Measurements from ENCODE around the gene CACNB2.

Gene CACNB2

DNA sequence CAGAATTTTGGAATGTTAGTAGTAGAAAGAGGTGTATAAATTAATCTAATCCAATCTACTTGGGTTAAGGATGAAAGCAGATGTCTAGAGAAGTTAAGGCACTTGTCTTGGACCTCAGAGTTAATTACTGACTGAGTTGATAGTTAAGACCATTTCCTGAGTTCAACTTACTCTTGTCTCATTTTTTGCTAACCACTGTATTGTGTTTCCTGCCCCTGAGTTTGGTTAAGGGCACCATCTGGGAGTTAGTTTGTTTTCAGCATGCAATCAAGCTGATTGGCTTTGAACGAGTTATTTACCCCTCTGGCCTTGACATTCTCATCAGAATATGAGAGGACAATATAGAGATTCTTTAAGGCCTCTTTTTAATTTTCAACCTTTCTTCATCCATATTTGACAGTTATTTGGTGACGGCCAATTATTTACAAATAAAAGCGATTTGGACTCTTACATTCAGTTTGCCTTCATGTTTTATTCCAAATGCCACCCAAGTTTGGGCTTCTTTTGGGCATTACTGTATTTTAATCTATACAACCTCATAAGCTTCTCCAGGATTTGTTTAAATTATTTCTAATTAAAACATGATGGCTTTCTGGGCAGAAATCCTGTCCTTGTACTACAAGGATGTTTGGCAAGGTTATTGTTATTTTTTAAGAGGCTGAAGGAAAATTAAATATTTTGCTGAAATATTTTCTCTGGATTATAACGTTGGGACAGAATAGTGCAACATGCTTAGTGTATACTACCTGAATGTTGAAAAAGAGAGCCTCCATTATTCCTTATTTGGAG is 225.0 kb downstream of the CACNB2 start:
- no peak for DNase-seq (ENCODE audit: low read depth)
- H3K4me3 ChIP-seq (ENCODE audit: low read depth, low read length): no peak overlapping the region

DNA sequence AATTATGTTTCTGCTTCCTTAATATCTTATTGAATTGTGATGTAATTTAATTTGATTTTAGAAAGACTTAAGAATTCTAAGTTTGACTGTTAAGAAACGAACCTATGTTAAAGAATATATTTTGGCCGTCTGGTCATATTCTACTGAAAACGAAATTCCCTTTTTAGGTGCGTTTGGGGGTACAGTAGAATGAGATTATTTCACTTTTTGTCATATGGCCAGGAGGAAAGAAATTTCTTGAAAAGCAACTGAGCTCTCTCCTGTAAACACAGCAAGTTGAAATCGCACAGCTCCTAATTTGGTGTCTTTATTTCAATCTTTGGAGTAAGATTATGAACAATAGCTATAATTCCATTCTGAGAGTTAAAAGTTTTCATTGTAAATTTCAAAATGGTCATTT is 227.6 kb downstream of the CACNB2 start:
- DNase-seq (ENCODE audit: low read depth): no peak
- no peak overlapping the region for H3K4me3 ChIP-seq (ENCODE audit: low read depth, low read length)

DNA sequence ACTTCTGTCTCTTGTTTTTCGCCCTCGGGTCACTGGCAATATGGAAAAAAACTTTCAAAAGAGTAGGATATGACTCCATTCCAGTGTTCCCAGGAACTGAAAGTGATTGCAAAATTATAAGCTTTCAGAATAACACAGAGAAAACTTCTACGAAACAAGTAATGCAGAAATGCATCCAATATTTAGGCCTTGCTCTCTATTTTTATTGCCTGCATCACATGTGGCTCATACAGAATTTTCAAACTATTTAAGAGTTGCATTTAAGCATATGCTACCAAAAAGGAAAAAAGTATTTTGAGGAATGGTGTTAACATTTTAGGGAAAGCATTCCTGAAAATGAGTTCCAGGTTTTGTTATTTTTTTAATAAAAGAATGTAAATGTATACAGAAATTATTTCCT is 228.0 kb downstream of the CACNB2 start:
- no peak for DNase-seq (ENCODE audit: low read depth)
- no peak overlapping the region for H3K4me3 ChIP-seq (ENCODE audit: low read depth, low read length)

DNA sequence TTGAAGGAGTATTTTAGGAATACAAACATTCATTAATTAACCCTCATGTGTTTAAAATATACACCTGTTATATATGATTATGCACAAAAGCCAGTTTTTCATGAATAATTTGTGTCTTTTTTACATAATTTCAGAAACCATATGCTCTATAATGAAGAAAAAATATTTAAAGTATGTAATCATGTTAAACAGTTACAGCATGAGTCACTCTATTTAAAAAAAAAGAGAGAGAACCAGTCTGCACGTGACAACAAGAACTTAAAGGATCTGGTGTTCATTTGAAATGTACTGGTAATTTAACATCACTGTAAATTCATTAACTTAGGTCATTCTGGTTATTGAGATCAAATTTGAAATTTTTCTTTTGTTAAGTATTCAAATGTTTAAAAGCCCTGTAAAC is 228.5 kb downstream of the CACNB2 start:
- DNase-seq (ENCODE audit: low read depth): no peak
- H3K4me3 ChIP-seq (ENCODE audit: low read depth, low read length): no peak overlapping the region

DNA sequence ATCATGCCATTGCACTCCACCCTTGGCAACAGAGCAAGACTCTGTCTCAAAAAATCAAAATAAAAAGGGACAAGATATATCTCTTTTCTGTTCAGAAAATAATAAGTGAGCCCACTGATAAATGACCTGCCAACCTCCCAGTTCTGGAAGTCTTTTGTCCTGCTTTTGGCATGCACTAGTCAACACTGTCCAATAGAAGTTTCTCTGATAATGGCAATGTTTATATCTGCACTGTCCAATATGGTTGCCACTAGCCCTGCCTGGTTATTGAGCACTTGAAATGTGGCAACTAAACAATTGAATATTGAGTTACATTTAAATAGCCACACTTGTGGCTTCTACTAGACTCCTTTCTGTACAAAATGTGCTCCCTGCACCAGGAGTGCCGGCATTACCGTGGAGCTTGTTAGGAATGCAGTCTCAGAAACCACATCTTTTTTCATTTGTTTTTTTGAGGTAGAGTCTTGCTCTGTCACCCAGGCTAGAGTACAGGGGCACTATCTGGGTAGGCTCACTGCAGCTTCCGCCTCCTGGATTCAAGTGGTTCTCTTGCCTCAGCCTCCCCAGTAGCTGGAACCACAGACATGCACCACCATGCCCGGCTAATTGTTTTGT is 229.7 kb downstream of the CACNB2 start:
- DNase-seq (ENCODE audit: low read depth): no peak
- H3K4me3 ChIP-seq (ENCODE audit: low read depth, low read length): no peak overlapping the region

DNA sequence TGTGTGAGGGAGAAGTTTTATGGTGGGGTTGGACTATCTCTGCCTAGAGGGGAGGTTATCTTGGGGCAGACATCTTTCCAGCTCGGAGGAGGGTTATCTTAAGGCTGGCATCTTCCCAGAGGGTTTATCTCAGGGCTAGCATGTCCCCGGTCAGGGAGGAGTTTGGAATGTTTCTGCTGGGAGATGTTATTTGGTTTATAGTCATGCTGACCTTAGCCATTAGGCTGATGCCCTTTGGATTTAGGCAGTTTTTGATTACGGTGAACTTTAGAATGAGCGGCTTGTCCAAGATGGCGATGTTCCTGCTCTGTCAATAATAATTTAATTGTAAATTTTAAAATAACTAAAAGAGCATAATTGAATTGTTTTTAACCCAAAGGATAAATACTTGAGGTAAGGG is 236.4 kb downstream of the CACNB2 start:
- no peak for DNase-seq (ENCODE audit: low read depth)
- H3K4me3 ChIP-seq (ENCODE audit: low read depth, low read length): no peak overlapping the region

DNA sequence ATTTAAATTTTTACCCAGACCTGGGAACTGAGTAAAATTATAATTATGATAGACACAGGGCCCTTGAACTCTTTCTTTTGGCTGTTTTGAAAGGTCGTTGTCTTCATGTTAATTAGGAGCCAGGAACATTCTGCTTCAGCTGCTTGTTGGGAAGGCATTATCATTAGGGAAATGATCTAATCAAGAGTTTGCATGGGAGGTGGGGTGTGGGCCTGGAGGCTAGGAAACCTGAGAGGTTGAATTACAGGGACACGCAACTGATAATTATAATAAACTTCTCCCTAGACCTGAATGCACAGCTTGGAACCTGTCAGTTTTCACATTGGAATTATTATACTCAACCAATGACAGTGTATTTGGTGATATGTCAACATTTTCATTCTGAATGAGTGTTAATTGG is 237.7 kb downstream of the CACNB2 start:
- no peak overlapping the region for H3K4me3 ChIP-seq (ENCODE audit: low read depth, low read length)

DNA sequence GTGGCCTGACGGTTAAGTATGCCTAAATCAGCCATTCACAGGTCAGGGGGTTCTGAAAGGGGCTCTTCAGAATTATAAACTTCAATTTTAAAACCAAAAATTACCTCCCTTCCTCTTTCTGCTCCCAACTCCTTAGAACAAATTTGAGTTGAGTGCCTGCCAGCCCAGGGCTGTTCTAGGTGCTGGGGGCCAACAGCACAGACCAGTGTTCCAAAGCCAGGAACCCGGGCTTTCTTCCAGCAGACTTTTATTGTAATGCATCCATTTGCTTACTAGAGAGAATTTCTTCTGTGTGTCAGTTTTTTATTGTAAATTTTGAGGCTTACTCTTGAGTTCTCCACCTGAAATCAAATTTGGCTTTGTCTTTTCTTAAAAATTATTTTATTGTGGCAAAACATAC is 238.5 kb downstream of the CACNB2 start:
- no peak for DNase-seq (ENCODE audit: low read depth)
- H3K4me3 ChIP-seq (ENCODE audit: low read depth, low read length): no peak overlapping the region

More for the DNA sequence above, 237.7 kb downstream of the CACNB2 start:
- DNase-seq (ENCODE audit: low read depth): no peak

DNA sequence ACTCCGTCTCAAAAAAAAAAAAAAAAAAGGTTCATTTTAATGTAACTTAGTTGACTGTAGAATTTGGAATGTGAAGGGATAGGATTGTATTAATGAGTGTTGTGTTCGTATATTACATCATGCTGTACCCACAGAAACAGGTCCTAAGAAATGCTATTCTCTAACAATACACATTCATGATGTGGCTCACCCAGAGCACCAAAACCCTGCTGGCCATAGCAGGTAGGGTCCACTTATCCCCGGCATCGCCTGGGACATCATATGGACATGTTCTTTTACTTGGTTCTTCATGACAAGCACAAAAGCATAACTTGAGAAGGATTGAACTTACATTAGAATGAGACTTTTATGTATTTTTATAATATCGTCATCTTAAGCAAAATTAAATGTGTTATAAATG is 241.5 kb downstream of the CACNB2 start:
- no peak overlapping the region for H3K4me3 ChIP-seq (ENCODE audit: low read depth, low read length)
- no peak for DNase-seq (ENCODE audit: low read depth)

DNA sequence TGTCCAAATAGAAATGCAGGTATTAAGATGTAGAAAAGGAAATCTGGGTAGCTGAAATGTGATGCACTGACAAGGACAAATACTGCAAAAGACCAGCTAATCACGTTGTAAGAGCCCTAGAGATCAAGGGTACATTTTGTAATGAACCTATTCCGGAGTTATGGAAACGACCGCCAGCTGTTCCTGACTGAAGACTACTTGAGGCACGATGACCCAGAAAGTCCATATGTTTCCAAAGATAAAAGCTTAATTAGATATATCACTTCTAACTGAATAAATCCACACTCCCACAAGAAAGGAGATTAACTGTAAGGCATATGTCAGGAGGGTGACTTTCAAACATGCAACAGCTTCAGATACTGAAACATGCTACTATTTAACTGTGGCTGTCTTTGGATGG is 257.7 kb downstream of the CACNB2 start:
- no peak overlapping the region for H3K4me3 ChIP-seq (ENCODE audit: low read depth, low read length)
- DNase-seq (ENCODE audit: low read depth): no peak

DNA sequence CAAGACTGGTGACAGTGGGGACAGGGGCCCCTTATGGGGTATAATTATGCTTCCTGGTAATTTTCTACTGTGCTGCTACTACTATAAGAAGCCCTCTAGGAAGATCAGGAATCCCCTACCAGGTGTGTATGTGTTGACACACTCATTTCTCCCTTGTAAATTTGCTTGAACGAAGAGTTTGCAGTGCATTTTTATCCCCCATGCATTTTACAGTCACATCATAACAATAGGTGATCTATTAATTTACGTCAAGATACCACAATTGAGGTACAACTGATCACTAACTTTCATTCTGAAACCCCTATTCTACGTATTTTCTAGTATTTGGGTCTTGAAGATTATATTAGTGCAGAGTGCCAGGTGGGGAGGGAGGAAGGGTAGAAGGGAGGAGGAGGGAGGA is 258.9 kb downstream of the CACNB2 start:
- DNase-seq (ENCODE audit: low read depth): no peak
- H3K4me3 ChIP-seq (ENCODE audit: low read depth, low read length): no peak overlapping the region

DNA sequence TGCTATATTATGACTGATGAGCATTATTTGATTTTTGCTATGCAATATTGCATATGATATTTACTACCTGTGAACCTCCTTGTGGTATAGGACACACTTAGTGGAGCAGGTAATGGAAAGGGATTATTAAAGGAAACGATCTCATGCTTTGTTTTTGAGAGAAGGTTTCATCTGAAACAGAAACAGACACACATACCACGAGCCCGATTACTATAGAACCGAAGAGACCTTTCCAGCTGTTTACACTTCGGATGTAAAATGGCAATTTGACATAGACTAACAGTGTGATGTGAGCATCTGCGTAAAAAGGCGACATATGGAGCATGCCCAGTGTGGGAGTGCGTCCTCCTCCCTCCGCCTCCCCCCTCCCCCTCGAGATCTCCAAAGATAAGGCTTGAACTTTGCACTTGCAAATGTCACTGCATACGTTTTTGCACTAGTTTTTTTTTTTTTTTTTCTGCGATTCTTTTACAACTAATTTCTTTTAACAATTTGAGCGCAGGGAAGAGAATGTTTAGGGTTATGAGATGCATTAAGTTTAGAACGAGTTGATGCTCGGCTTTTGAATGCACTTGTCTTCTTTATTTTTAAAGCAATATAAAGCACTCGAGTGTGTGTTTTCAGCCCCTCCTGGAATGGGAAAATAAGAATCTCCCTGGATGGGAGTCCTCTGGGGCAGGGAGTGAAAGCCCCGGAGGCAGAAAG is 260.1 kb downstream of the CACNB2 start:
- no peak overlapping the region for H3K4me3 ChIP-seq (ENCODE audit: low read depth, low read length)
- DNase-seq (ENCODE audit: low read depth): no peak

DNA sequence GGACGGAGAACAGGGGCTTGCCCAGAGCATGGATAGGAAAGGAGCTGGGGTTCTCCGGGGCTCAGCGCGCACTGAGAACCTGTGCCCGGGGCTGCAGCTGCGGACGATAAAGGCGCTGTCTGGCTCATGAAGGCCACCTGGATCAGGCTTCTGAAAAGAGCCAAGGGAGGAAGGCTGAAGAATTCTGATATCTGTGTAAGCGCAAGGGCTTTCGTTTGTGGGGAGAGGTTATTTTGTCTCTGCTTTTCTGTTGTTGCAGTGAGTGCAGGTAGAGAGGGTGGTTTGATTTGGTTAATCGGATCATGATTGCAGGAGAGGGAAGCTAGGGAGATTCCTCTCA is 260.7 kb downstream of the CACNB2 start:
- no peak overlapping the region for H3K4me3 ChIP-seq (ENCODE audit: low read depth, low read length)

DNA sequence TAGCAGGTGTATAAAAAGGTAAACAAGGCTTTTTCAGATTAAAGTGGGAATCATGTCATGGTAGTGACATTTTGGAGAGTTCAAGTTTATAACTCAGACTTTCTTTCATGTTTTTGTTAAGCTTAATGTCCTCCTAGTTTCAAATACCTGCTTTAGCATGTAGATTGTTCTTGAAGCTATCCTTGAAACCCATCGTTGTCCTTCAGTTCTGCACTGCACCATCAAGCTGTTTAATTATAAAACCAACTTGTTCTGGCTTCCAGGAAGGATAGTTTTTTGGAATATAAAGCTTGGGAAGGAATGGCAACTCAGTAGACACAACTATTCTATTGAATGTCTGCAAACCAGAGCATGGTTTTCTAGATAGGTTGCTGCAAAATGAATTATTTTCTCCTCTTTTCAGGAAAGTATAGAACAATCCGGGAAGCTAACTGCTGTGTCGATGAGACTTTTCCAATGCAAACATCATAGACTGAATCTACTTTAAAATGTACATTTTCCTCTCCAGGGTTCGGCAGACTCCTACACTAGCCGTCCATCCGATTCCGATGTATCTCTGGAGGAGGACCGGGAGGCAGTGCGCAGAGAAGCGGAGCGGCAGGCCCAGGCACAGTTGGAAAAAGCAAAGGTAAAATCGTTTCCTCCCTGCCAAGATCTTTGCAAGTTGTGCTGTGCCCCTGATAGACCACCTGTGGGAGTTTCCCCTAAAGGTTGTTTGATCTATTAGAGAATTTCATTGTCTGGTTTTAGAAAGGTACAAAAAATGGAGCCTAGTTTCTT is 261.4 kb downstream of the CACNB2 start:
- H3K4me3 ChIP-seq (ENCODE audit: low read depth, low read length): no peak overlapping the region
- DNase-seq (ENCODE audit: low read depth): no peak

More for the DNA sequence above, 260.7 kb downstream of the CACNB2 start:
- DNase-seq (ENCODE audit: low read depth): no peak

DNA sequence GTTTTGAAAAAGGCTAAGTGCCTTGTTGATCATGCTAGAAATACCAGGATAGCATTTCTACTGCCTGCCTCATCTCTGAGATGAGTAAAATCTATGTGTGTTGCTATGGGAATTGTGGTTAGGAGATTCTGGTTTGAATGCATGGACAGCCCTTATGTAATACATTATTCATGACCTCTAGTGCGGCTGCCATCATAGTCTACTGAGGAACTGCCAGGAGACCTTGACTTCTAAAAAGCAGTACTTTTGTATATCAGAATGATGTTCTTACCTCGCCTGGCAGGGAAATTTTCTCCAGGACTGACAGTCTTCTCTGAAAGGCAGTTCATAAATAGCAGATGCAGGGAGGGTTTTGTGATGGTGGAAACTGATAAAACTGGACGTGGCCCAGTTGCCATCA is 262.6 kb downstream of the CACNB2 start:
- H3K4me3 ChIP-seq (ENCODE audit: low read depth, low read length): no peak overlapping the region
- DNase-seq (ENCODE audit: low read depth): no peak

DNA sequence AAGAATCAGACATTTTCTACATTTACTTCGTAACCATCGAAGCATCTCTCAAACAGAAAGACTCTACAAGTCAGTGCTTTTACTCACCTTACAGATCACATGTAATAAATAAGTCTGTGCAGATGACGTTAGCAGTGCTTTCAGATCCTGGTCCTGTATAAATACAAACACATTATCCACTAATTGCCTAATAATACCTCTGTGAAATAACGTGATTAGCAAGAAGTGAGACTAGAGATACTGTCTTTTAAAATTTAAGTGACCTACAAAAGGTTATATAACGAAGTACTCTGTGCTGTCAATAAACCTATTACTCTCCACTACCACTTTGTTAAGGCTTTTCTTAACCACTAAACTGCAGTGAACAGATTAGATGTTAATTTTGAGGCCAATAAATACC is 264.3 kb downstream of the CACNB2 start:
- H3K4me3 ChIP-seq (ENCODE audit: low read depth, low read length): no peak overlapping the region
- no peak for DNase-seq (ENCODE audit: low read depth)

DNA sequence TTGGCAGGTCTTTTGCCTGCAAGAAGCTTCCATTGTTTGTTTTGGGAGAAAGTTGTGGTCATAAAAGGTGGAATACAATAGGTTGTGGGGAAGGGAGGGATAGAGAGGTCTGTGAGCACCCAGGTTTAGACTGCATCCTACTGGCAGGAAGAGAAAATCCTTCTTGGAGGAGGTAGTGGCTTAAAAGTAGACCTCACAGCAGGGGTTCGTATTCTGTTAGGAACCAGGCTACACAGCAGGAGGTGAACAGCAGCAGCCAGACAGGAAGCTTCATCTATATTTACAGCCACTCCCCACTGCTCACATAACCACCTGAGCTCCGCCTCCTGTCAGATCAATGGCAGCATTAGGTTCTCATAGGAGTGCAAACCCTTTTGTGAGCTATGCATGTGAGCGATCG is 265.9 kb downstream of the CACNB2 start:
- DNase-seq (ENCODE audit: low read depth): no peak
- no peak overlapping the region for H3K4me3 ChIP-seq (ENCODE audit: low read depth, low read length)

DNA sequence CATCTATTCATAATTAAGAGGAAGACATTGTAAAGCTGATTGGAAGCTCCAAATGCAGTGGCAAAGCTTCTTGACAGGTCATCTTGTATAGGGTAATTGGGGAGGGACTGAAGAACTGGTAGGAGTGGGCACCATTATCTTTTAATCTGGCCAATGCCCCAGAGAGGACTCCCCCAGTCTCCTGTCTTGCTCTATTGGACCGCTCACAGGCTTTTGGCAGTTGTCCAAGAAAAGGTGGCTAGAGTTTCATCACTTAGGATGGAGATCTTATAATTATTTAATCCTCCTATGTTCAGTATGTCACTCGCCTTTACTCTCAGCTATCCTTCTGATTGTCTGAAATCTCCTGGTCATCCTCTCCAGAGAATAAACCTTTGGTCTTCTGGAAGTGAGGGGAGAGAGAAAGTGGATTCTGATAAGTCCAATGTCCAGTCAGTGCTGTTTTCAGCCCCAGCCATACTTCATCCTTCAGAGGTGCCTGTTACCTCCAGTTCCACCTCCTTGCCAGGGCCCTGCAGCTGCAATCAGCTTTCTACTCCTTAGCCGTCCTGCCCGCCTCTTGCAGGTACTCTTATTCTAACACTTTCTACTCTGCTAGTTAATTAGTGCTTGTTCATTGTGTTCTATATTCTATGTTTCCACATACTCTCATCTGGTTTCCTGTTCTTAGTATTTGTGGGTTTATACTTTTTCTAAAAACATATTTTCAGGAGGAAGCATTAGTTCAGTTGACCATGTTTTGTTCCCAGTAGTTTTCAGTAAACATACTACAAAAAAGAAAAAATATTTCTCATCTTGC is 269.6 kb downstream of the CACNB2 start:
- no peak overlapping the region for H3K4me3 ChIP-seq (ENCODE audit: low read depth, low read length)
- DNase-seq (ENCODE audit: low read depth): no peak

DNA sequence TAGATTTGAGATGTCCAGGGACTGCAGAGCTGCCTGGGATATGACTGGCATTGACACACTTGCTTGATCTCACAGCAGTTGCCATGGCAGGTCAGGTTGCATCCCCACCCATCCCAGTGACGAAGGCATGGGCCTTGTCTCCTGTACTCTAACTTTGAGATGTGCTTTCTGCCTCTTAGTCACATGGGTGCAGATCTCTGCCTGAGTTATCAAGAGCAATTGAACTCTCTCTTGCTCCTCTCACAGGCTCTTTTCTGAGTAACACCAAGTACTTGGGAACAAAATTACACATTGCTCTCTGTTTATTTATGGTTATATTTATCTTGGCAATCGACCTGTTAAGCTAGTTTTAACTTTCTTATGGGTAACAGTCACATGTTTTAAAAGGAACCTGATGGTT is 273.8 kb downstream of the CACNB2 start:
- H3K4me3 ChIP-seq (ENCODE audit: low read depth, low read length): no peak overlapping the region
- no peak for DNase-seq (ENCODE audit: low read depth)

Data from skeletal muscle cell (primary cell).